HG03342 (cell line): ENCODE data around the gene OR52E6.

Experiments used
- ATAC-seq: cut with Tn5 transposase; IDR thresholded peaks from one replicate; pipeline ENCODE4 v1.9.1; 2021; ENCODE audit warnings: mild to moderate bottlenecking, moderate library complexity; ENCODE audit not compliant: unreplicated experiment

Gene OR52E6

DNA sequence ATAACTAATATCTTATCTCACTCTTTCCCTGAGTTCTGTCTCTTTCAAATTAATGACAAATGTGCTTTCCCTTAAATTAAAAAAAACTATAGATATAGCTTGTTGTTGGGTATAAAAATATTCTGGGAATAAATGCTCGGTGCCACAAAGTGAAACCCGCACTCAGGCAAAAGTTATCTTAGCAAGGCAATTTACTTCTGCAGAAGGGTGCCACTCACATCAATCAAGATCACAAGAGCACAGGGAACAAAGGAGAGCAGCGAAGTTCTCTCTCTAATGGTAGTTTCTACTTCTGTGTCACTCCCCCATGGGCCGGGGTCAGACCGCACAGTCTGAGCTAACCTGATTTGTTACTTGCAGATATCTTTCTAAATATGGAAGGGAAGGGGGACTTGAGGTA, 37.7 kb downstream of the OR52E6 start:
- no peak for ATAC-seq

DNA sequence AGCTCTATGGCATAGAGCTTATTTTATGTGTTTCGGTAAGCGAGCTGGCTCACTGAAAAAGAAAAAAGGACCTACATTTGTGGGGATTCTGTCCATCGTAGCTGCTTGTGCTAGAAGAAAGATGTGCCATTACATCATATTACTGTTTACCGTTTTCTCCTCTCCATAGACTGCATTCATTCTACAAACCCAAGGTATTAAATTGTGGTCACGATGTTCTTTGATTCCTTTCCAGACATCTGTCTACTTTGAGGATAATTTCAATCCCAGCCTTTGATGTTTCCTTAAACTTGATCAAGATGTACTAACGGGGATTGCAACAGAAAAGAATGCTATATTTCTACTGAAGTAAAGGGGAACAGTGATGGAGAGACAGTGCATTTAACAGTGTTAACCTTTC, 45.2 kb downstream of the OR52E6 start:
- ATAC-seq: no peak

DNA sequence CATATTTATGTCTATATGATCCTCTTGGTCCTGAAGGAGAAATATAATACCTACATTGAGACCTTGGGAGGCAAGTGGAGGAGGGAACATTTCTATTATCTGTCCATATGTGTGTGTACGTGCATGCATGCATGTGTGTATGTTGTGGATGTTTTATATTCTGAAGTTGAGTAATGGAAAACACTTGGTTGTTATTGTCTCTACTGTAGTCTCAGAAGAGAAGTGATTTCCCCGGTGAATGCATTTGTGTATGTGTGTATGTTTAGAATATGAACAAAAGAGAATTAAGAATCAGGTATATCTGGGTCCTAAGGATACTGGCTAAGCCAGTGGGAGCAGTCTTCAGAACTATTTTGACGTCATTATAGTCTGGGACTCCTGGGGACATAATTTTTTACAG, 50.5 kb downstream of the OR52E6 start, which contains the start of gene OR52N1:
OR52N1 (minus strand) TSS at position 101 of the 400 bp plus-strand sequence. CDS start 2,449 bp downstream, outside the sequence.
- no peak for ATAC-seq
